Activated CD8-positive, alpha-beta memory T cell treated with anti-CD3 and anti-CD28 coated beads, Interleukin-2, amount 10 ng/mL, durations not matched to agents 7 days and 5 days (primary cell): Measurements from ENCODE around the gene YKT6. TPM values are rescaled to one million over a fixed set of nuclear protein-coding genes. Genes with fewer than 3 reads are reported as not detected.

ENCODE experiments used
- ATAC-seq: fragments of 150-1000 bp; cut with Tn5 transposase; one replicate; pipeline ENCODE4 v1.10.0; 2021; ENCODE audit warnings: moderate library complexity
- CTCF ChIA-PET: fragments of 350-600 bp; sonication (Branson Sonifier 250); formaldehyde crosslinking; loops from one replicate; lab custom pipeline; 2021; ENCODE audit warnings: antibody characterized with exemption; lab: Charles Lee
- DNase-seq: peaks from one replicate; pipeline ENCODE4 v3.0.0-alpha.2; 2020
- H3K27ac Mint-ChIP-seq: one replicate; pipeline ENCODE4 v1.8.0; 2021; ENCODE audit warnings: mild to moderate bottlenecking, mixed read lengths
- H3K27me3 Mint-ChIP-seq: one replicate; pipeline ENCODE4 v1.8.0; 2021; ENCODE audit warnings: mixed read lengths
- H3K36me3 Mint-ChIP-seq: one replicate; pipeline ENCODE4 v1.8.0; 2021; ENCODE audit warnings: mild to moderate bottlenecking, mixed read lengths
- H3K4me1 Mint-ChIP-seq: one replicate; pipeline ENCODE4 v1.8.0; 2021; ENCODE audit warnings: mixed read lengths
- H3K4me3 Mint-ChIP-seq: one replicate; pipeline ENCODE4 v1.8.0; 2021; ENCODE audit warnings: mild to moderate bottlenecking, moderate library complexity, mixed read lengths
- H3K9me3 Mint-ChIP-seq: one replicate; pipeline ENCODE4 v1.8.0; 2022; ENCODE audit warnings: low read depth, mixed read lengths
- total RNA-seq, 2 experiments: library from RNA; stranded (reverse); gene quantifications; one replicate each; pipeline ENCODE4 v1.2.3, GENCODE V29; 2021

The YKT6 gene
- total RNA-seq, 2 experiments from 2014 or later, result 57.9 to 68.3 TPM

- CTCF ChIA-PET, result interaction anchor here (0.9 to 1.2 kb wide), 2 partner anchors 275 to 307 kb away, joined by 3 to 4 read pairs; no protein-coding TSS in a partner anchor
- Mint-ChIP-seq H3K9me3 (no peaks in the 10 kb centered on the region), H3K36me3 (no peaks in the 10 kb centered on the region), H3K27ac (no peak overlapping the region), H3K4me3 (no peak overlapping the region), H3K27me3 (no peaks in the 10 kb centered on the region), H3K4me1 (peaks cover 30% of the 10 kb centered on the region)
- ATAC-seq (no peak), DNase-seq (no peak)
Observed at GRCh38 chr7:44259547-44260457, 59.0 kb downstream of the YKT6 start.

- Mint-ChIP-seq H3K27ac (no peak overlapping the region), H3K27me3 (no peaks in the 10 kb centered on the region), H3K36me3 (no peaks in the 10 kb centered on the region), H3K4me1 (peaks cover 30% of the 10 kb centered on the region), H3K9me3 (no peaks in the 10 kb centered on the region), H3K4me3 (no peak overlapping the region)
- CTCF ChIA-PET, result interaction anchor here (0.9 kb wide), 1 partner anchor 20 kb away, joined by 3 read pairs; no protein-coding TSS in a partner anchor
- no peak for DNase-seq
- ATAC-seq, result no peak
Observed at GRCh38 chr7:44261240-44261639, 60.5 kb downstream of the YKT6 start.

- Mint-ChIP-seq H3K4me3 (no peak overlapping the region), H3K9me3 (no peaks in the 10 kb centered on the region), H3K27ac (no peak overlapping the region), H3K27me3 (no peaks in the 10 kb centered on the region), H3K4me1 (peaks cover 30% of the 10 kb centered on the region), H3K36me3 (no peaks in the 10 kb centered on the region)
- no peak for ATAC-seq
- CTCF ChIA-PET, result interaction anchor here (0.9 kb wide), 1 partner anchor 21 kb away, joined by 3 read pairs; no protein-coding TSS in a partner anchor
- no peak for DNase-seq
Observed at GRCh38 chr7:44262031-44262430, 61.3 kb downstream of the YKT6 start.

GRCh38 chr7:44263326-44264082 lies 62.7 kb downstream of the YKT6 start:
- peaks cover 8% of the 10 kb centered on the region for H3K27me3 Mint-ChIP-seq
- ATAC-seq, result no peak
- H3K36me3 Mint-ChIP-seq, result no peaks in the 10 kb centered on the region
- H3K4me3 Mint-ChIP-seq, result no peak overlapping the region
- H3K27ac Mint-ChIP-seq, result no peak overlapping the region
- no peaks in the 10 kb centered on the region for H3K9me3 Mint-ChIP-seq
- H3K4me1 Mint-ChIP-seq, result peaks cover 15% of the 10 kb centered on the region
- CTCF ChIA-PET, result interaction anchor here (0.6 kb wide), 1 partner anchor 137 kb away, joined by 3 read pairs; no protein-coding TSS in a partner anchor
- no peak for DNase-seq

Other genes starting within 250 kb of the YKT6 start
- under 1 TPM in 1 of 2 experiments, not detected in 1; 0.20 TPM for gene SPDYE1, start 203.1 kb upstream of the YKT6 start, total RNA-seq
- gene DBNL, start 156.3 kb upstream of the YKT6 start, total RNA-seq, result 100 to 1,000 TPM; 148 to 153 TPM
- under 1 TPM in 1 of 2 experiments, not detected in 1; 0.58 TPM for gene PGAM2, start 135.4 kb upstream of the YKT6 start, total RNA-seq
- 10 to 100 TPM; 41.8 to 41.9 TPM for gene POLM, start 118.4 kb upstream of the YKT6 start, total RNA-seq
- 1 to 10 TPM; 4.0 to 6.6 TPM for gene AEBP1, start 96.6 kb upstream of the YKT6 start, total RNA-seq
- gene POLD2, start 77.4 kb upstream of the YKT6 start, total RNA-seq, result 100 to 1,000 TPM; 130 to 158 TPM
- gene MYL7, start 59.6 kb upstream of the YKT6 start, total RNA-seq, result not detected
- gene GCK, start 11.5 kb upstream of the YKT6 start, total RNA-seq, result under 1 TPM in 1 of 2 experiments, not detected in 1; 0.23 TPM
- gene CAMK2B, start 124.6 kb downstream of the YKT6 start, total RNA-seq, result under 1 TPM in 1 of 2 experiments, not detected in 1; 0.63 TPM